Kidney glomerular epithelial cell (primary cell): ENCODE data around the gene SPATA31D1.
"Not testable (repeated sequence)": the region's sequence is repeated elsewhere in the genome, so short reads cannot be mapped to it uniquely, and the experiment has no call there.

ENCODE experiments used
- DNase-seq: peaks from one replicate; lab custom pipeline; 2025; lab: John Stamatoyannopoulos, UW

SPATA31D1 gene

GRCh38 chr9:81988472-81988871 is at the start of gene SPATA31D1:
TSS of gene SPATA31D1 (plus strand) at chr9:81988772. CDS start at chr9:81988819, 47 bp downstream.
- DNase-seq = not testable (repeated sequence)

- not testable (repeated sequence) for DNase-seq
Measured at GRCh38 chr9:81943393-81943792, 45.2 kb upstream of the SPATA31D1 start, which contains the start of gene SPATA31D3. TSS of gene SPATA31D3 (plus strand) at chr9:81943500. CDS start at chr9:81943586, 86 bp downstream.

DNA sequence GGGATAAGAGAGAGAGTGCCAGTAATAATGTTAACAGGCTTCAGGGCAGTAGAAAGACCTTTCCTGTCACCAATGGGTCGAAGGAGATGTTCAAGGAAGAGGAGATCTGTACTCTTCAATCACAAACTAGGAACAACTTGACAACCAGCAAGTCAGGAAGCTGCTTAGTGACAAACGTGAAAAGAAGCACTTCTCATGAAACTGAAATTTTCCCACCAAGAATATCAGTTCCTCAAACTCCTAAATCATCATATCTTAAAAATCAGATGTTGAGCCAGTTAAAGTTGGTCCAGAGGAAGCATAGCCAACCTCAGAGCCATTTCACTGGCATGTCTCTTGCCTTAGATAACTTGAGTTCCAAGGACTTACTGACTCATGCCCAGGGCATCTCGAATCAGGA is 39.9 kb upstream of the SPATA31D1 start:
- not testable (repeated sequence) for DNase-seq

- DNase-seq = no peak
Measured at GRCh38 chr9:81953096-81953495, 35.5 kb upstream of the SPATA31D1 start.

DNA sequence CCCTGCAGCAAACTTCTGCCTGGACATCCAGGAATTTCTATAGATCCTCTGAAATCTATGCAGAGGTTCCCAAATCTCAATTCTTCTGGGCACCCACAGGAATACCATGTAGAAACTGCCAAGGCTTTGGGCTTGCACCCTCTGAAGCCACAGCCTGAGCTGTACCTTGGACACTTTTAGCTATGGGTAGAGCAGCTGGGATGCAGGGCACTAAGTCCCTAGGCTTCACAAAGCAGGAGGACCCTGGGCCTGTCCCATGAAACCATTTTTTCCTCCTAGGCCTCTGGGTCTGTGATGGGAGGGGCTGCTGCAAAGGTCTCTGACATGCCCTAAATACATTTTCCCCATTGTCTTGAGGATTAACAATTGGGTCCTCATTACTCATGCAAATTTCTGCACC is 32.9 kb upstream of the SPATA31D1 start:
- no peak for DNase-seq

GRCh38 chr9:81964218-81965171 is 24.1 kb upstream of the SPATA31D1 start:
- no peak for DNase-seq

DNA sequence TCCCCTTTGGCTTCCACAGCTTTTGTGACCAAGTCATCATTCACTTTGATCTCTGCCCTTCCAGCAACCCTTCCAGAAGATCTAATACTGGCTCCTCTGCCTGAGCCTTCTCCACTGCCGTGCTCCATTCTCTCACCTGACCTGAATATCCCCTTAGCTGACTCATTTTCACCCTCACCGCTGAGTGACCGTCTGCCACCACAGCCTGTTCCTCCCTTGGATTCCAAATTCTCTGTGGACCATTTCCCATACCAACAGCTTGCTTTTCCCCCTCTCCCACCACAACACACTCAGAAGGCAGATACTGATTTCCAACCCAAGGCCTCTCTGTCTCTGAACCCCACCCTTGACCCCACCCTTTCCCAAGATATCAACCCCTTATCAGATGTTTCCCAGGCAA is 20.5 kb upstream of the SPATA31D1 start:
- DNase-seq = no peak

- DNase-seq = no peak
Measured at GRCh38 chr9:81969971-81970370, 18.6 kb upstream of the SPATA31D1 start.

DNA sequence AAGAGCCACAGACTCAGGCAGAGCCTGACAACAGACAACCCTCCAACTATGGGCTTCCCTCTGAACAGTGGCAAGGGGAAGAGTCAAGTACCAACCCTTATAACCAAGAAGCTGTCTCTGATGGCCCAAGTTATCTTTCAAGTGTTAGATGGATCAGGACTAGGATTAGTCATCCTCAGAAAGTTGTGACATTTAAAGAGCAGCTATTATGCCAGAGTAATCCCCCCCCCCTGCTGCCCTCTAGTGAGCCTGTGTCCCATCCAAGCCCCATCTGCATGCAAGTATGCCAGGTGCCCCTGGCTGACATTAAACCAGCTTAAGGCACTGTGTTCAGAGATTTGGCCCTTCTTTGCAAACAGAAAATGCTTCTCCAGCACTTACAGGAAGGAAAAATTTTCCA is 16.8 kb upstream of the SPATA31D1 start:
- DNase-seq = no peak

DNA sequence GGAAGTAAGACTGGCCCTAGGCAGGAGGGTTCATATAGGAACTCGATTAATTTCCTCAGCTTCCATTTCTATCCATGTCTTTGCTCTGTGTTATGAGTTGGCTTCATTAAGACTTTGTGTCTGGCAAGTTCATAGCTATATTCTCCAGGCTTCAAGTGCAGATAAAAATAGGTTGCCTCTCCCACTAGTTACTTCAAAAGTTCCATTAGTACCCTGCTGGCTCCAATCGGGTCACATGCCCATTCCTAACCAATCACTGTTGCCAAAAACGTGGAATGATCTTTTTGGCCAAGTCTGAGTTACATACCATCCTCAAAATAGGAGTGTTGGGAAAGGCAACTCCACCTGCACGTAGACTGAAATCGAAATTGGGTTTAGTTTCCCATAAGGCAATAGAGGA is 13.8 kb upstream of the SPATA31D1 start:
- DNase-seq = no peak

DNA sequence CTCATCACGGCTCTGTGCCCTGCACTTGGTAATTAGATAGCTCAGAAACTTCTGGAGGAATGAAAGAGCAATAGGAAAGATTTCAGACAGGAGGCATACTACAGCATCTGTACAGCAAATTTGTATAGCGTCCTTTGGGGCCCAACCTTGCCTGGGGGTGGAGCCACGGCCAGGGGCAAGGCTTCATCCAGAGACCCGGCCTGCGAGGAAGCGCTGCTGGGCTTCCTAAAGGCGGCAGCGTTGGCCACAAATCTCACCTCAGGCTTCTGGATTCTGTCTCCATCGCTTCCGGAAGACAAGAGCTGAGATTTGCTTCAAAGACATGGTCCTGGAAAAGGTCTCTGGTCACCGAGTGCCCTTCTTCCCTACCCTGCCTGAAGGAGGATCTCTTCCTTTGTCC is 12.2 kb upstream of the SPATA31D1 start:
- DNase-seq = no peak

DNA sequence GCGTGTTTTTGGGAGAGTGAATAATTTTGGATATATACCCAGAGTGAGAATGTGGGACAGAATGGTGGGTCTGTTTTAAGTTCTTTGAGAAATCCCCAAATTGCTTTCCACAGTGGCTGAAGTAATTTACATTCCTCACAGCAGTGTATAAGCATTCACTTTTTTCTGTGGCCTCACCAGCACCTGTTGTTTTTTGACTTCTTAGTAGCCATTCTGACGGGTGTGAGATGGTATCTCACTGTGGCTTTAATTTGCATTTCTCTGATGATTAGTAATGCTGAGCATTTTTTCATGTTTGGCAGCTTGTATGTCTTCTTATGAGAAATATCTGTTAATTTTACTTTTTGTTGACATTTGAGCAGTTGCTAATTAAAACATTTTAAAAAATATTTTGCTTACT is 9.4 kb upstream of the SPATA31D1 start:
- no peak for DNase-seq

DNA sequence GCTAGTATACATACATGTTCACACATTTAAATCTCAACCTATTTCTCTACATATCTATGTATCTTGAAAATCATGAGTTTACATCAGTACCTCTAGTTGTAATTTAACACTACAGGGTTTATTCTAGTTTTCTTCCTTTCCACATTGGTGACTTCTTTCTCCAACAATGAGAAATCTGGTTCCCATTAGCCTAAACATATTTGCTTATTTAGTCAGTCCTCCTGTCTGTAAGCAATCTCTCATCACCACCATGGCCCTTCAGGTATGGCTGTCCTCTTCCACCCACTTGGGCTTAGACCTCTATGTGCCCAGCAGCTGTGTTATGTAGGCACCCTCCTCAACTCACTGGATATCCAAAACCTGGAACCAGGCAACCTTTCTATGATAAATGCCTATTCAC is 8.0 kb upstream of the SPATA31D1 start:
- DNase-seq = no peak

DNA sequence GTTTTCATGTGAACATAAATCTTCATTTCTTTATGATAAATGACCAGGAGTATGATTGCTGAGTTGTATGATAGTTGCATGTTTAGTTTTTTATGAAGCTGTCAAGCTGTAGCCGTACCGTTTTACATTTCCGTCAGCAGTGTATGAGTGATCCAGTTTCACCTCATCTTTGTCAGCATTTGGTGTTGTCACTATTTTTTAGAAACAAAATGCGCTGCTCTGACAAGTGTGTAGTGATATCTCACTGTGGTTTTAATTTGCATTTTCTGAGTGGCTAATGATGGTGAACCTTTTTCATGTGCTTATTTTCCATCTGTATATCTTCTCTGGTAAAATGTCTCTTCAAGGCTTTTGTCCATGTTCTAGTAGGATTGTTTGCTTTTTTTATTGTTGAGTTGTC is 6.7 kb upstream of the SPATA31D1 start:
- no peak for DNase-seq

GRCh38 chr9:81984928-81985327 is 3.6 kb upstream of the SPATA31D1 start:
- DNase-seq = no peak

DNA sequence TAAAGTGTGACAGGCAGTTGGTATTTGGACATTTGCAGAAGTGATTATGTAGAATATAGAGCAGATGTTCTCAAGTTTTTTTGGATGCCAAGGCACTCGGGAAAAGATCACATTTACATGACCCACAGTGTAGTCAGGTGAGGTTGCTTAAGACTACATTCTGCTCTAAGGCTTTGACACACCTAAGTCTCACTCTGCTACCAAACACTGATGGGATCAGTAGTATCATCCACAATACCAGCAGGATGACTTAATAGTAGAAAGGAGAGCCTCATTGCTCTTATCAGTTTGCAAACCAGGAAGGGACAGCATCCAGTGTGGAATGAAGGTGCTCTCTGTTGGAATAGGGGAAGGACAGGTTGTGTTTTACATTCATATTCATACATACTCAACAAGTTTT is 2.5 kb upstream of the SPATA31D1 start:
- DNase-seq = no peak

DNA sequence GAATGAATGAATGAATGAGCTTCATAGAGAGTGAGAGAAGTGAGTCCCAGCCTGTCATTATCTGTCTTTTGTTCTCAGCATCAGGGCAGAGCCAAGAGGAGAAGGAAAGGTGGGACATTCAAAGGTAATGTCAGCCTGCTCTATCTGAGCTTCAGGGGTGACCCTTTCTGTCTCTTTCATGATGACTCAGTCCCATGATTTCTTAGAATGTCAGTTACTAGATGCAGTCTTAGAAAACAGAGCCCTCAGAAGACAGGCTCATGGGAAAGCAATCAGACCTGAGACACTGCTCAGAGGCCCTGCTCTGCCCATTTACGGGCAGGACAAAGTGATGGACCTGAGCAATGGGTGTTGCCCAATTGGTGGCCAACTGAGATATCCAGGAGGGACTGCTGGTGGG is 1.1 kb downstream of the SPATA31D1 start:
- no peak for DNase-seq

GRCh38 chr9:81993656-81994055 is 5.1 kb downstream of the SPATA31D1 start:
- no peak for DNase-seq

DNA sequence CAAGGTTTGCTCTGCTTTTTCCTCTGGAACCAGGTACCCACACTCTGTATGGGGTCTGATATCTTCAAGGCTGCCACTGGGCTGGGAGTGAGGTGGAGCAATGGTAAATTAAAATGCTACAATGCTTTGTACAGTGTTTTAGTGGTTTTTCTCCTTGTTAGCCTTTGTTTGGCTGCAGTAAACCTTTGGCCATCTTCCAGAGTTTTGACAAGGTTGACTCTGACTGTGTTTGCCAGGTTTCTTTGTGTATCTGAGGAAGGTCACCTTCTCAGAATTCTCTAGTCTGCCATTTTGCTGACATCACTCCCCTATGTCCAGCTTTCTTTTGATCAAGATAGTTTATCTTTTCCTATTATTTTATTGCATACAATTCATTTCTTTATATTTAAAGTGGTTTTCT is 11.2 kb downstream of the SPATA31D1 start:
- DNase-seq = no peak

DNA sequence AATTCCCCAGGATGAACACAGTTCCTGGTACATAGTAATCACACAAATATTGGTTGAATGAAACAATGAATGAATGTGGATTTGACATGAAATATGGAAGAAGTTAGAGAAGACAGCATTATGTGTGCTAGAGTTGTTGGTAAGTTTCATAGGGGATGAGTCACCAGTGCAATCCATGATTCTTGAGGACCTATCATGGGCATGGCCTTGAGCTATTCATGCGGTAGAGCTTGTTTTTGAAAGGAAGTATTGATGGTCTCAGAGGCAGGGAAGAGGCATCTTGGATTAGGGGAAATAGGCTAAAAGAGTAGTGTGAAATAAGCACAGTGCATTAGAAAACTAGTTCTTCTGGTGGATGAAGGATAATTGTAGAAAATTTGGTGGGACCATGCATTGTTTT is 22.1 kb downstream of the SPATA31D1 start:
- no peak for DNase-seq

GRCh38 chr9:82011133-82011532 is 22.6 kb downstream of the SPATA31D1 start:
- DNase-seq = no peak

DNA sequence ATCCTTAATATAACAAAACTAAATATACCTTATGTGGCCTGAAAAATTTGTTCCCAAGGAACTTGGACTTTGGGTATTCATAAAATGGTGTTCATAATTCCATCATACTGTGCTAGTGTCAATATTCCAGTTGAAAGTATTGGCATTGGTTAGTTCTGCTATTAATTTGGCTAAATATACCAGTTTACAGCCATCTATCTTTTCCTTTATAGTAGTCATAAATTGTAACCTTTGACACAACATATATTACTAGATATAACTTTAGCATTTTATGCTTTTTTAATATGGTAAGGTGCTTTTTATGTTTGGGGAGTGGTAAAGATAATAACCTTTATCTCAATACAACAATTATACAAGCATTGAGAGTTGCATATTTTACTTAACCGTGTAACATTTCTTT is 23.7 kb downstream of the SPATA31D1 start:
- no peak for DNase-seq

DNA sequence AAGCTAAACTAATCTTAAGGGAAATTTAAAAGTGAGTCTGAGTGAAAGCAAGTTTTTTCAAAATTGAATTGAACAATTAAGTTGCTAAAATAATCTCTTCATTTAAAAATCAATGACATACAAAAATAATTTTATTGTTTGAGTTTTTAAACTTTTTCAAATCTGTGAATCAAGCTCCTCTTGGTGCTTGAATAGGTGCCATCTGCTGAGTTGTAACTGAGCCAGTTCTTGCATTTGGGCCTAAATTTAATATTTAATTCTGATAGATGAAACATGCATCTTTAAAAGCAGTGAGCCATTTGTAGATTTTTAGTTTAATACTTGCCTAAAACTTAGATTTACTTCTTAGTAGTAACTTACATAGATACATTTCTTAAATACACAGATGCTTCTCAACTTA is 31.8 kb downstream of the SPATA31D1 start:
- no peak for DNase-seq

DNA sequence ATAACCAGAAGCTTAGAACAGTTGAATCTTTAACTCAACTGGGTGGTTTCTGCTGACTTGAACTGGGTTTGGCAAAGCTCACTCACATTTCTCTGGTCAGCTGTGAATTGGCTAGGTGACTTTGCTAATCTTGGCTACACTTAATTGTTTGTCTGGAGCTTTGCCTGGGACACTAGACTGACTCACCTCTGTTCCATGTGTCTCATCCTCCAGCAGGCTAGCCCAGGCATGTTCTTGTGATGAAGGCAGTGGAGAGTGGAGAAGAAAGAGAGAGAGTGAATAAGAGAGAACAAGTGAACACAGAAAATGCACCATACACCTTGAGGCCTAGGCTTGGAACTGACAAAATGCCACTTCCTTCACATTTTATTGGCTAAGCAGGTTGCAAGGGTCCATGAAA is 32.6 kb downstream of the SPATA31D1 start:
- peak; percentile 98 for DNase-seq
